GM10847 (cell line): ENCODE data around the gene LNPEP.

Source experiments
- POLR2A ChIP-seq: IDR thresholded peaks from 2 replicates; pipeline ENCODE4 v1.6.1; 2011; ENCODE audit not compliant: insufficient read length; ENCODE audit errors: extremely low read depth

LNPEP gene

GRCh38 chr5:96968614-96969013 lies 32.7 kb downstream of the LNPEP start:
- no peak for TF ChIP-seq POLR2A

GRCh38 chr5:96969366-96969765 lies 33.5 kb downstream of the LNPEP start:
- TF ChIP-seq POLR2A, result no peak

GRCh38 chr5:96972599-96973334 lies 36.9 kb downstream of the LNPEP start:
- TF ChIP-seq POLR2A, result no peak

GRCh38 chr5:96973532-96974401 lies 37.9 kb downstream of the LNPEP start:
- TF ChIP-seq POLR2A, result no peak

GRCh38 chr5:96975656-96976055 lies 39.8 kb downstream of the LNPEP start:
- TF ChIP-seq POLR2A, result no peak

GRCh38 chr5:96977228-96977627 lies 41.3 kb downstream of the LNPEP start:
- TF ChIP-seq POLR2A, result no peak

- TF ChIP-seq POLR2A, result no peak
Observed at GRCh38 chr5:96978812-96979449, 43.1 kb downstream of the LNPEP start.

GRCh38 chr5:96984506-96985192 lies 48.8 kb downstream of the LNPEP start:
- TF ChIP-seq POLR2A, result no peak

- TF ChIP-seq POLR2A, result no peak
Observed at GRCh38 chr5:96986450-96986849, 50.6 kb downstream of the LNPEP start.

GRCh38 chr5:96990102-96990501 lies 54.2 kb downstream of the LNPEP start:
- no peak for TF ChIP-seq POLR2A

- TF ChIP-seq POLR2A, result no peak
Observed at GRCh38 chr5:96991708-96992107, 55.8 kb downstream of the LNPEP start.

GRCh38 chr5:96993760-96994159 lies 57.9 kb downstream of the LNPEP start:
- no peak for TF ChIP-seq POLR2A

GRCh38 chr5:96994493-96994892 lies 58.6 kb downstream of the LNPEP start:
- no peak for TF ChIP-seq POLR2A

- TF ChIP-seq POLR2A, result no peak
Observed at GRCh38 chr5:96995419-96995818, 59.5 kb downstream of the LNPEP start.

- no peak for TF ChIP-seq POLR2A
Observed at GRCh38 chr5:96997265-96997859, 61.5 kb downstream of the LNPEP start.

GRCh38 chr5:96999856-97000255 lies 64.0 kb downstream of the LNPEP start:
- TF ChIP-seq POLR2A, result no peak

- TF ChIP-seq POLR2A, result no peak
Observed at GRCh38 chr5:97000391-97000790, 64.5 kb downstream of the LNPEP start.
